Duodenal mucosa (tissue), 2 donors: Measurements from ENCODE around the gene USP17L27.
"Not testable (repeated sequence)": the region's sequence is repeated elsewhere in the genome, so short reads cannot be mapped to it uniquely, and the experiment has no call there.

Experiments
- H3K27ac ChIP-seq: one replicate; pipeline ENCODE4 v1.7.0; 2013; ENCODE audit warnings: low read depth, low read length
- H3K27me3 ChIP-seq, 2 donors: one replicate each; pipeline ENCODE4 v1.7.0; 2013; ENCODE audit warnings: low read length in 2 of 2, control low read depth in 1 of 2; ENCODE audit not compliant: insufficient read depth in 2 of 2, control insufficient read depth in 1 of 2
- H3K36me3 ChIP-seq, 2 donors: one replicate each; pipeline ENCODE4 v1.7.0; 2013; ENCODE audit warnings: low read length in 2 of 2, control low read depth in 1 of 2; ENCODE audit not compliant: insufficient read depth in 2 of 2, control insufficient read depth in 1 of 2
- H3K4me1 ChIP-seq, 2 donors: one replicate each; pipeline ENCODE4 v1.7.0; 2013; ENCODE audit warnings: low read length in 2 of 2, control low read depth in 1 of 2; ENCODE audit not compliant: insufficient read depth in 2 of 2, control insufficient read depth in 1 of 2
- H3K4me3 ChIP-seq, 2 donors: one replicate each; pipeline ENCODE4 v1.7.0; 2013; ENCODE audit warnings: low read length in 2 of 2, low read depth in 1 of 2
- H3K9ac ChIP-seq, 2 donors: one replicate each; pipeline ENCODE4 v1.7.0; 2013; ENCODE audit warnings: low read length in 2 of 2, low read depth in 1 of 2
- H3K9me3 ChIP-seq, 2 donors: one replicate each; pipeline ENCODE4 v1.7.0; 2013; ENCODE audit warnings: low read length in 2 of 2, control low read depth in 1 of 2; ENCODE audit not compliant: control insufficient read depth in 1 of 2

Gene USP17L27

GRCh38 chr4:9379881-9380280, 35.9 kb downstream of the USP17L27 start:
- not testable (repeated sequence) for H3K4me1 ChIP-seq, H3K27ac ChIP-seq, H3K4me3 ChIP-seq, H3K9me3 ChIP-seq, H3K9ac ChIP-seq, H3K36me3 ChIP-seq, H3K27me3 ChIP-seq

- not testable (repeated sequence) for H3K36me3 ChIP-seq, H3K9me3 ChIP-seq, H3K27ac ChIP-seq, H3K4me1 ChIP-seq, H3K27me3 ChIP-seq
- peak overlapping the region in 1 of 2 donors; percentile 61 for H3K4me3 ChIP-seq
- peak overlapping the region in 1 of 2 donors; percentile 43 for H3K9ac ChIP-seq
These were observed 37.1 kb downstream of the USP17L27 start for GRCh38 chr4:9381012-9381534.

DNA sequence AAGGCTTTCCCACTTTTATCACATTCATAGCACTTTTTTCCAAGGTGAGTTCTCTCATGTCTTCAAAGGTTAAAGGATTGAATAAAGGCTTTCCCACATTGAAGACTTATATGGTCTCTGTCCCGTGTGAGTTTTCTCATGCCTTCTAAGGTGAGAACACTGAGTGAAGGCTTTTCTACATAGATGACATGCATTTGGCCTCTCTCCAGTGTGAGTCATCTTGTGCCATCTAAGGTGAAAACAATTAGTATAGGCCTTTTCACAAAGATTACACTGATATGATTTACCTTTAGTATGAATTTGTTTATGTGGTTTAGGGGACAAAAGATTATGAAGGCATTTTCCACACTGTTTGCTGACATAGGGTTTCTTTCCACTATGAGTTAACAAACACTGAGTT, 40.2 kb downstream of the USP17L27 start:
- H3K9ac ChIP-seq, result no peak overlapping the region
- H3K27me3 ChIP-seq, result no peaks in the 10 kb centered on the region
- H3K36me3 ChIP-seq, result no peaks in the 10 kb centered on the region
- H3K4me3 ChIP-seq, result no peak overlapping the region
- no peak overlapping the region for H3K27ac ChIP-seq
- H3K9me3 ChIP-seq, result no peaks in the 10 kb centered on the region
- no peaks in the 10 kb centered on the region for H3K4me1 ChIP-seq

DNA sequence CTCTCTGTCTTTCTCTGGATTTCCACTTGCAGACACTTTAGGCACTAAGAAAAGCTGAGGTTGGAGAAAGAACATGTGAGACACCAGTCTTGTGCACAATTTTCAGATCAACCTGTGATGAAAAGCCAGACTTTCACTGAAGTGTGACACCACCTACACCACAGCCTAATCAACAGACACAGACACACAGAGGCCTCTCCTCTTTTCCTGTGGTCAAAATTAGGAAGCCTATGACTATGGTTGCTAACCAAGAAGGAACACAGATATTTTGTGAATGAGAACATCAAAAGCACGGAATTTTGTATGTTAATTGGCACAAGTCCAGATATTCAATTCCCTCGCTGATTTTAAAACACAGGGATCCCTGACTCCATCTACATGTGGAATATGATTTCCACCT, 45.1 kb downstream of the USP17L27 start:
- not testable (repeated sequence) for H3K9me3 ChIP-seq, H3K36me3 ChIP-seq, H3K27ac ChIP-seq, H3K4me3 ChIP-seq, H3K9ac ChIP-seq, H3K4me1 ChIP-seq, H3K27me3 ChIP-seq
